Neural cell (in vitro differentiated cells): ENCODE results near the gene MSH3.

Experiments
- CTCF ChIP-seq: fragments of 450-650 bp; IDR thresholded peaks from 2 replicates; pipeline ENCODE4 v1.5.1; 2014; ENCODE audit warnings: antibody characterized with exemption, mild to moderate bottlenecking, moderate library complexity; ENCODE audit not compliant: poor library complexity, severe bottlenecking
- EZH2 ChIP-seq: fragments of 200-600, 300-800 bp; shearing (Covaris generic), sonication (generic); IDR thresholded peaks from 2 replicates; pipeline ENCODE4 v1.6.1; 2014; ENCODE audit warnings: antibody characterized with exemption, low read length, borderline replicate concordance, mild to moderate bottlenecking; ENCODE audit not compliant: insufficient read depth, poor library complexity, severe bottlenecking
- POLR2AphosphoS5 ChIP-seq: IDR thresholded peaks from 2 replicates; pipeline ENCODE4 v1.6.1; 2012
- REST ChIP-seq: IDR thresholded peaks from 2 replicates; pipeline ENCODE4 v1.6.1; 2012; ENCODE audit warnings: borderline replicate concordance
- TAF1 ChIP-seq: IDR thresholded peaks from 2 replicates; pipeline ENCODE4 v1.6.1; 2012; ENCODE audit warnings: low read depth

GRCh38 chr5:80656425-80656824, 2.0 kb downstream of the MSH3 start:
- TF ChIP-seq CTCF (no peak), POLR2AphosphoS5 (no peak), REST (no peak), EZH2 (no peak), TAF1 (no peak)
